HCT116 (cell line): ENCODE results near the gene CCDC197. TPM values are rescaled to one million over a fixed set of nuclear protein-coding genes. Genes with fewer than 3 reads are reported as not detected.

Experiments used
- ATAC-seq: fragments of 200-7000 bp; cut with Tn5 transposase; 2 replicates; pipeline ENCODE4 v1.9.1; 2020; ENCODE audit warnings: mild to moderate bottlenecking, moderate library complexity
- BruUV-seq: library from RNA; stranded (reverse); fragments of 400-500 nt; replicated peaks from 2 replicates; lab custom pipeline; 2021; lab: Mats Ljungman, UMichigan
- CTCF ChIA-PET: fragments of 300-600 bp; sonication (Branson Sonifier 250); formaldehyde crosslinking; loops from one replicate; lab custom pipeline; 2021; ENCODE audit warnings: antibody characterized with exemption; lab: Charles Lee
- POLR2A ChIA-PET: fragments of 300-600, 350-600 bp; sonication (Branson Sonifier 250); formaldehyde crosslinking; loops from one replicate; lab custom pipeline; 2021; ENCODE audit warnings: antibody characterized with exemption; lab: Charles Lee
- RAD21 ChIA-PET, 2 experiments: fragments of 300-600 bp; sonication (Branson Sonifier 250); formaldehyde crosslinking; loops; one replicate each; lab custom pipeline; 2023; ENCODE audit warnings: low total read pairs in 2 of 2; ENCODE audit not compliant: uncharacterized antibody in 2 of 2, unreplicated experiment in 2 of 2, low non-redundant PET in 1 of 2; lab: Charles Lee
- DNase-seq: peaks from one replicate; pipeline ENCODE4 v3.0.0-alpha.2; 2010; ENCODE audit warnings: low read depth, low spot score
- H2AFZ ChIP-seq: fragments of 200-600 bp; shearing (Covaris generic), sonication (generic); 2 replicates; pipeline ENCODE4 v1.6.1; 2017; ENCODE audit warnings: low read depth, mixed run types, mixed read lengths, antibody characterized with exemption, low read length; ENCODE audit not compliant: poor library complexity, severe bottlenecking
- H3K27ac ChIP-seq: 2 replicates; pipeline ENCODE4 v1.5.1; 2012; ENCODE audit warnings: low read depth, low read length
- H3K27me3 ChIP-seq: fragments of 200-600 bp; sonication (generic); 2 replicates; pipeline ENCODE4 v1.6.1; 2016; ENCODE audit warnings: mixed run types, low read length, mixed read lengths; ENCODE audit not compliant: insufficient read depth
- H3K36me3 ChIP-seq, 2 experiments: fragments of 200-500 bp in 1 of 2; fragments of 200-600 bp in 1 of 2; sonication (Bioruptor generic) in 1 of 2; sonication (generic) in 1 of 2; 2 replicates each; pipeline versions ENCODE4 v1.5.1 to v1.6.1; 2014 to 2016; ENCODE audit warnings: low read length in 2 of 2, inconsistent platforms in 1 of 2, mixed read lengths in 1 of 2, mixed run types in 1 of 2; ENCODE audit not compliant: insufficient read depth in 2 of 2, control insufficient read depth in 1 of 2
- H3K4me1 ChIP-seq, 2 experiments: fragments of 200-600 bp in 1 of 2; sonication (generic) in 1 of 2; 2 replicates each; pipeline versions ENCODE4 v1.5.1 to v1.6.1; 2012 to 2017; ENCODE audit warnings: low read length in 2 of 2, inconsistent platforms in 1 of 2, mild to moderate bottlenecking in 1 of 2, mixed read lengths in 1 of 2, mixed run types in 1 of 2, moderate library complexity in 1 of 2; ENCODE audit not compliant: insufficient read depth in 2 of 2, control insufficient read depth in 1 of 2
- H3K4me2 ChIP-seq: fragments of 200-600 bp; sonication (generic); 2 replicates; pipeline ENCODE4 v1.6.1; 2017; ENCODE audit warnings: mixed run types, low read length, mixed read lengths
- H3K4me3 ChIP-seq, 2 experiments: fragments of 200-600 bp in 1 of 2; sonication (generic) in 1 of 2; replicated peaks in 1 of 2; 2 replicates each; pipeline ENCODE4 v1.5.1; 2011 to 2016; ENCODE audit warnings: low read length in 2 of 2, control low read depth in 1 of 2, low read depth in 1 of 2, mild to moderate bottlenecking in 1 of 2, mixed read lengths in 1 of 2, mixed run types in 1 of 2
- H3K79me2 ChIP-seq: fragments of 200-600 bp; sonication (generic); 2 replicates; pipeline ENCODE4 v1.6.1; 2017; ENCODE audit warnings: mild to moderate bottlenecking, mixed run types, low read length, moderate library complexity, mixed read lengths; ENCODE audit not compliant: insufficient read depth
- H3K9ac ChIP-seq: fragments of 200-600 bp; sonication (generic); 2 replicates; pipeline ENCODE4 v1.6.1; 2016; ENCODE audit warnings: low read length, mixed read lengths
- H3K9me2 ChIP-seq: fragments of 200-600 bp; sonication (generic), shearing (Covaris generic); 2 replicates; pipeline ENCODE4 v1.6.1; 2017; ENCODE audit warnings: mixed run types, mild to moderate bottlenecking, moderate library complexity; ENCODE audit not compliant: insufficient read depth
- H3K9me3 ChIP-seq, 2 experiments: fragments of 200-500 bp in 1 of 2; fragments of 200-600 bp in 1 of 2; sonication (Bioruptor generic) in 1 of 2; sonication (generic) in 1 of 2; 2 replicates each; pipeline ENCODE4 v1.6.1; 2014 to 2017; ENCODE audit warnings: low read length in 2 of 2, mixed read lengths in 2 of 2, inconsistent platforms in 1 of 2, low read depth in 1 of 2, mild to moderate bottlenecking in 1 of 2, mixed run types in 1 of 2, moderate library complexity in 1 of 2; ENCODE audit not compliant: control insufficient read depth in 1 of 2, insufficient read depth in 1 of 2
- H4K20me1 ChIP-seq: fragments of 200-600 bp; sonication (generic), shearing (Covaris generic); 2 replicates; pipeline ENCODE4 v1.6.1; 2017; ENCODE audit warnings: mixed run types, mild to moderate bottlenecking, moderate library complexity; ENCODE audit not compliant: insufficient read depth
- ATF3 ChIP-seq: IDR thresholded peaks from 2 replicates; pipeline ENCODE4 v1.6.1; 2012
- CBX3 ChIP-seq: IDR thresholded peaks from 2 replicates; pipeline ENCODE4 v1.6.1; 2012; ENCODE audit warnings: low read depth
- CEBPB ChIP-seq: IDR thresholded peaks from 2 replicates; pipeline ENCODE4 v1.6.1; 2012; ENCODE audit warnings: low read depth
- CTCF ChIP-seq, 3 experiments: fragments of 200-600 bp in 1 of 3; sonication (generic) in 1 of 3; IDR thresholded peaks in 2 of 3; conservative IDR thresholded peaks in 1 of 3; 2 replicates each; pipeline ENCODE4 v1.5.1; 2012 to 2017; ENCODE audit warnings: low read depth in 2 of 3, low read length in 2 of 3, antibody characterized with exemption in 1 of 3, borderline replicate concordance in 1 of 3, control low read depth in 1 of 3, mild to moderate bottlenecking in 1 of 3, mixed read lengths in 1 of 3, mixed run types in 1 of 3, moderate library complexity in 1 of 3; ENCODE audit not compliant: insufficient read depth in 1 of 3
- EGR1 ChIP-seq: IDR thresholded peaks from 2 replicates; pipeline ENCODE4 v1.6.1; 2012; ENCODE audit warnings: low read depth
- ELF1 ChIP-seq: IDR thresholded peaks from 2 replicates; pipeline ENCODE4 v1.6.1; 2012; ENCODE audit warnings: low read depth, borderline replicate concordance
- EZH2 ChIP-seq: fragments of 200-600 bp; sonication (generic); IDR thresholded peaks from 2 replicates; pipeline ENCODE4 v1.6.1; 2017; ENCODE audit warnings: antibody characterized with exemption, mixed run types
- EZH2phosphoT487 ChIP-seq: fragments of 200-600 bp; IDR thresholded peaks from 2 replicates; pipeline ENCODE4 v1.6.1; 2018; ENCODE audit warnings: antibody characterized with exemption, borderline replicate concordance
- FOSL1 ChIP-seq: IDR thresholded peaks from 2 replicates; pipeline ENCODE4 v1.6.1; 2012; ENCODE audit warnings: low read depth
- JUND ChIP-seq: IDR thresholded peaks from 2 replicates; pipeline ENCODE4 v1.6.1; 2012
- MAX ChIP-seq: IDR thresholded peaks from 2 replicates; pipeline ENCODE4 v1.6.1; 2012
- POLR2AphosphoS5 ChIP-seq: IDR thresholded peaks from 2 replicates; pipeline ENCODE4 v1.6.1; 2011; ENCODE audit warnings: mild to moderate bottlenecking, low read depth, low read length, moderate library complexity
- REST ChIP-seq: IDR thresholded peaks from 2 replicates; pipeline ENCODE4 v1.6.1; 2012; ENCODE audit warnings: low read depth
- SP1 ChIP-seq: IDR thresholded peaks from 2 replicates; pipeline ENCODE4 v1.6.1; 2012; ENCODE audit warnings: low read depth
- SRF ChIP-seq: IDR thresholded peaks from 2 replicates; pipeline ENCODE4 v1.6.1; 2012; ENCODE audit warnings: low read depth
- TCF7L2 ChIP-seq: IDR thresholded peaks from 2 replicates; pipeline ENCODE4 v1.7.0; 2011; ENCODE audit warnings: borderline replicate concordance, inconsistent platforms; ENCODE audit not compliant: insufficient read depth, insufficient read length; ENCODE audit errors: extremely low read depth
- YY1 ChIP-seq: IDR thresholded peaks from 2 replicates; pipeline ENCODE4 v1.6.1; 2011; ENCODE audit warnings: low read length, low read depth, moderate library complexity, mild to moderate bottlenecking; ENCODE audit not compliant: insufficient replicate concordance; ENCODE audit errors: extremely low read depth
- ZBTB33 ChIP-seq: IDR thresholded peaks from 2 replicates; pipeline ENCODE4 v1.6.1; 2011; ENCODE audit warnings: mild to moderate bottlenecking, low read length, moderate library complexity; ENCODE audit not compliant: insufficient replicate concordance; ENCODE audit errors: extremely low read depth
- ZFX ChIP-seq: fragments of 450-650 bp; IDR thresholded peaks from 2 replicates; pipeline ENCODE4 v1.6.1; 2017
- ZNF274 ChIP-seq: fragments of 200-500 bp; sonication (Bioruptor generic); IDR thresholded peaks from 2 replicates; pipeline ENCODE4 v1.6.1; 2014; ENCODE audit warnings: mild to moderate bottlenecking, low read depth, low read length, inconsistent platforms
- intact Hi-C: fragments of 100-400 bp; cut with micrococcal nuclease; formaldehyde crosslinking; loops from 2 replicates; pipeline ENCODE4 v1.10.0; 2022
- total RNA-seq: library from RNA; stranded (reverse); gene quantifications from one replicate; pipeline ENCODE4 v1.2.1, GENCODE V29; 2021; ENCODE audit not compliant: unreplicated experiment

CCDC197 gene
- total RNA-seq, 1 experiment from 2014 or later = not detected

- RAD21 ChIA-PET = interaction anchor here in 1 of 2 experiments (0.6 kb wide), 1 partner anchor 46 kb away, joined by 5 read pairs; no protein-coding TSS in a partner anchor
- CTCF ChIA-PET = interaction anchor here (0.7 to 2.8 kb wide), 3 partner anchors 15 to 107 kb away, joined by 3 to 22 read pairs (median 21); no protein-coding TSS in a partner anchor
- BruUV-seq = no TSS peak
These were observed 32.6 kb downstream of the CCDC197 start for GRCh38 chr14:94029671-94030203.

More at GRCh38 chr14:94029671-94030203, 32.6 kb downstream of the CCDC197 start:
- ATAC-seq = no peak
- Histone ChIP-seq H4K20me1 (no peaks in the 10 kb centered on the region), H3K79me2 (no peaks in the 10 kb centered on the region; the same call in 1 of the 2 replicates), H3K27me3 (no peaks in the 10 kb centered on the region), H3K27ac (no peak overlapping the region), H3K9ac (no peak overlapping the region), H3K4me3 (no peak overlapping the region), H3K4me1 (peaks cover 29 to 55% of the 10 kb centered on the region in 2 experiments), H3K9me2 (no peaks in the 10 kb centered on the region)
- POLR2A ChIA-PET = no interaction called here
- intact Hi-C loops = no loop called here
- no peak for TF ChIP-seq SRF
- TF ChIP-seq ZNF274 = no peak
- no peak for TF ChIP-seq ZBTB33
- no peak for TF ChIP-seq REST
- no peak for TF ChIP-seq EZH2
- TF ChIP-seq TCF7L2 = no peak
- no peak for TF ChIP-seq POLR2AphosphoS5
- TF ChIP-seq CBX3 = no peak
- no peak for TF ChIP-seq ZFX
- TF ChIP-seq MAX = no peak
- no peak for TF ChIP-seq YY1
- no peak for TF ChIP-seq CEBPB
- TF ChIP-seq ELF1 = no peak
- TF ChIP-seq FOSL1 = no peak
- no peak for TF ChIP-seq CTCF (IDR thresholded peaks at IDR 0.05 in 2 of 3, conservative IDR thresholded peaks at IDR 0.05 in 1 of 3; ENCODE audit: borderline replicate concordance in 1 of 3, insufficient read depth in 1 of 3, low read depth in 2 of 3, low read length in 2 of 3)
- no peak for TF ChIP-seq EGR1
- TF ChIP-seq JUND = no peak
- no peak for TF ChIP-seq ATF3
- no peak for TF ChIP-seq EZH2phosphoT487
- TF ChIP-seq SP1 = no peak
- TF ChIP-seq, all 23 proteins: peak for 0
- no peak for DNase-seq
- no peaks in the 10 kb centered on the region for H3K36me3 ChIP-seq
- H3K4me2 ChIP-seq = peak overlapping the region; percentile 93
- H3K9me3 ChIP-seq = peaks cover 0 to 4% of the 10 kb centered on the region in 2 experiments; a peak in 1 of 4 replicates
- H2AFZ ChIP-seq = no peak overlapping the region
